SU-DHL-6 (cell line): ENCODE measurements around the gene IFT122.

ENCODE experiments used
- CTCF ChIP-seq: fragments of 200-600 bp; sonication (generic); IDR thresholded peaks from one replicate; pipeline ENCODE4 v1.5.1; 2017; ENCODE audit warnings: antibody characterized with exemption, mild to moderate bottlenecking, low read length, moderate library complexity; ENCODE audit not compliant: insufficient read depth, poor library complexity, severe bottlenecking
- EZH2phosphoT487 ChIP-seq: fragments of 200-600 bp; sonication (generic), shearing (Covaris generic); conservative IDR thresholded peaks from 2 replicates; pipeline ENCODE4 v1.6.1; 2018; ENCODE audit warnings: mild to moderate bottlenecking, antibody characterized with exemption, low read length, moderate library complexity, mixed read lengths

- no peak for TF ChIP-seq EZH2phosphoT487
- no peak for TF ChIP-seq CTCF
Measured at GRCh38 chr3:129416415-129416814, 23.6 kb upstream of the IFT122 start.
